Myocyte (in vitro differentiated cells): Measurements from ENCODE around the gene BRAF. TPM values are rescaled to one million over a fixed set of nuclear protein-coding genes. Genes with fewer than 3 reads are reported as not detected.
"Not testable (repeated sequence)": the region's sequence is repeated elsewhere in the genome, so short reads cannot be mapped to it uniquely, and the experiment has no call there.

ENCODE experiments used
- DNase-seq: peaks from one replicate; pipeline ENCODE4 v3.0.0-alpha.2; 2012; ENCODE audit warnings: low read depth
- total RNA-seq: library from RNA; depleted of rRNA; stranded (reverse); fragments of >200 nt; gene quantifications from 2 replicates; pipeline ENCODE4 v1.2.3, GENCODE V29; 2014

The BRAF gene
- total RNA-seq, 1 donor from 2014 or later, result 18.1 TPM

DNA sequence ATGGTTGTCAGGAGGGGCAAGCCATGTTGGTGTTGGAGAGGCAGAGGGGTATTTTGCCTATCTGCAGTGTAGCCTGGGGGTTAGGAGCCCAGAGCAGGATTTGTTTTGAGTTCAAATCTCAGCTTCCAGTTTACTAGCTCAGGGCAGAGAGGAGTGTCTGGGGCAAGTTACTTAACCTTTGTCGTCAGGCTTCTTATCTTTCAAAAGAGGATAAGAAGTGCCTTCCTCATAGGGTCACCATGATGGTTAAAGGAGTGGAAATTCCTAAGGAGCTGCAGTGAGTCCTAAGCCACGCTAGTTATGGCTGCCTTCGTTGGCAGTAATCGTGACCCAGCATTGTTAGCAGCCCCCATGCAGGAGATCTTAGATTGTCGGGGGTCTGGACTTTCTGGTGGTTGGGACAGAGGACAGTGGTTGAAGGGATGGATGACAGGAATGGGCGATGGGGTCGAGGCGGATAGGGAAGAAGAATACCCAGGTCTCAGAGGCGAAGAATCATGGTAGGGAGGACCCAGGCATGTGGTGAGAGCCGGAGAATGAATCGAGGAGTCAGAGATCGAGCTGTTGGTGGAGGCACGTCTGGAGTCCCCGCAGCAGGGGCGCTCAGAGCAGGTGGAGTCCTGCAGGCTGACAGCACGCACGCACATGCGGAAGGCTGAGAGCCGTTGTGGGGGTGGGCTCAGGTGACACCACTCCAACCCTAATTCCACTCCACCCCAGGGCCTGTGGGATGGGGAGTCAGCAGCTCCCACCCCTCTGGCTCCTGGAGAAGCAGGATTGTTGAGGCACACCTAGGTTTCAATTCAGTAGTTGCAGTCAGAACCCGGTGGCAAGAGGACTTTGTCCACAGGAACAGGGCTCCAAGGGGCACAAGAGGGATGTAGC lies 240.4 kb downstream of the BRAF start:
- DNase-seq, result no peak

DNA sequence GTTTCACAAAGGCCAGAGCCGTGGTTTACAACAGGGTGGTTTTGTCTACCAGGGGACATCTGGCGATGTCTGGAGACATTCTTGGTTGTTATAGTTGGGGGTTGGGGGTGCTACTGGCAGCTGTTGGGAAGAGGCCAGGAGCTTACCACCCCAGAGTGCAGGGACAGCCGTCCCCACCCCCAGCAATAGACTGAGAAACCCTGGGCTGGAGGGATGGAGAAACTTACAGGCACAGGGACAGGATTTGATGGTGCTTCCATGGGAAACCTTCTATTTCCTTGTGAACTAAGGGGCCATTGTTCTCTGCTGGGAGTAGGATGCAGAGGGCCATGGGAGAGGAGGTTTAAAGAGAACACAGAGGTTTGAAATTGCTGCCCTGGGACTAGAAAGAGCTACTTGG lies 241.1 kb downstream of the BRAF start:
- DNase-seq, result peak; percentile 82

DNA sequence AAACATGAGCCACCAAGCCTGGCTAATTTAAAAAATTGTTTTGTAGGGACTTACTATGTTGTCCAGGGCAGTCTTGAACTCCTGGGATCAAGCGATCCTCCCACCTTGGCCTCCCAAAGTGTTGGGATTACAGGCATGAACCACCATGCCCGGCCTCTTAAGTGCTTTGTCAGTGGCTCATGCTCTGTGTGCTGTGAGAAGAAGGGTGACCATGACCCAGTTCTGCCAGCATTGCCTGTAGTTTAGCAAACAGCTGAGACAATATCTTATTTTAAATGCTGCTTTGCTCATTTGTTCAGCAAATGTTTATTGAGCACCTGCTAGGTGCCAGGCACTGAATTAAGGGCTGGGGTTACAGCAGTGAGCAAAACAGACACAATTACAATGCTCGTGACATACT lies 243.0 kb downstream of the BRAF start:
- DNase-seq, result peak; percentile 17

DNA sequence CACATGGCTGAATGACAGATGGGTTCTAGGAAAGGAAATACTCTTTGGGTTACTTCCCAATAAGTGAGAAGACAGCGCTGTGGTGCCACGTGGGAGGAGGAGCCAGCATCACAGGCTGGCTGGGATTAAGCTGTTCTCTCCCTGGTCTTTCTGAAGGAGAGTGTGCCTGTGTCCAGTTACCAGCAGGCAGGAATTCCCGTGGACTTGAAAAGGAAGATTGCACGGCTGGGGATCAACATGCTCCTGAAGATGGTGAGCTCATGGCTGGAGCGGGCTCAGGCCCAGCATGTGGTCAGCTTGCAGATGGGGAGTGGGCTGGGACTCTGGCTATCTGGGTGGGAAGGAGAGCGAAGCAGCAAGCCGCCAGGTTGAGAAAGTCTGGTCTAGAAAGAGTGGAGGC lies 243.8 kb downstream of the BRAF start:
- DNase-seq, result no peak

DNA sequence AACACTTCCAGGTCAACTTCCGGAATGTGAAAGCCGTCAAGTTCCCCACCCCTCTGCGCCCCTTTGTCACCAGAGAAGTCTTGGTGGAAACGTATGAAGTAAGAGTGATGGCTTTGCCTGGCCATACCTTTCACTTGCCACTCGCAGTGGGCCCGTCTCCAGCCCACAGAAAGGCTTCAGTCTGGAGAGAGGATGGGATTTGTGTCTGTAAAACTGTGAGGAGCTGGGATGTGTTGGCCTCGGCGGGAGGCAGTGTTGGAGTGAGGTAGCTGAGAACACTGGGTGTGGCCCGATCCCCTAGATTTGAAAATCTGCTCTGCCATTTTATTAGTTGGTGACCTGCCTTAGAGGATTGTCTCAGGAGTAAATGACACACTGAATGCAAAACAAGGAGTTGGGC lies 245.5 kb downstream of the BRAF start:
- no peak for DNase-seq

DNA sequence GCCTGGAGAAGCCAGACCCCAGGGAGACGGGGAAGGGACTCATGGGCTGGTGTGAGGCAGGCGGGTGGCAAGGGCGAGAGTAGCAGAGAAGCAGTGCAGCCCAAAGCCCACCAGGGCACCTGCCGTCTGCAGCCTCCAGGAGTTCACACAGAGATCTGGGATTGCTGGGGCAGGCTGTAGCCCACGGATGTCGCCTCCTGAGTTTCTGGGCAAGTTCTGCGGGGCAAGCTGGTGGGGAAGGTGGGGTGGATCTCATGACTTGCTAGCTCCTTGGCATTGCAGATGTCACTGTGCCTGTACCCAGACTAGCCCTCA lies 246.0 kb downstream of the BRAF start:
- DNase-seq, result no peak

DNA sequence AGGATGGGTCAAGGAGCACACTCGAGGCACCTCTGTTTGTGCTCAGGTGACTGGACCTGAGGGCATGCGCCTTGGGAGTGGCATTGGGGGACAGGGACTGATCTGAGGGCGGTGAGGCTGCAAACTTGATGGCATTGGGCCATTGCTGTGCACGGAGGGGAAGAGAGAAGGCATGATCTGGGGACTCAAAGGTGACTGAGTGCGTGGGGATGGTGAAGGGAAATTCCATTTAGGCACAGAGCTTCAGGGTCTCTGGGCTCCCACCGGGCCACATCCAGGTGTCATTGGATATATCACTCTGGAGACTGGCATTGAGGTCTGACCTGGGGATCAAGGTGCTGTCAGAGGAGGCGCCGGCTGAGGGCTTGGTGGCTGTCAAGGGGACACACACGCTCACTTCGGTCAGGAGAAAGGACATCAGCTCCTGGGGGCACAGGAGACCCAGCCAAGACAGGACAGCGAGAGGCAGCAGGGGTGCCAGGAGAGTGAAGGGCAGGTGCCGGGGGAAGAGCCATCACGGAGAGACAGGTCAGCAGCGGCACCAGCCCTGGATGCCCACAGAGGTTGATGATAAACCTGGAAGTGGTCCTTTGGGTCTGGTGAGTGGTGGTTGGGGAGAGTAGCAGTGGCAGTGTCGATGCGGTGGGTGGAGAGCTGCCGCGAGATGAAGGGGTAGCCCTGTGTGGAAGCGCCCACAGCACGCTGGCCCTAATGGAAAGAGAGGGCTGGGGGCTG lies 246.5 kb downstream of the BRAF start:
- no peak for DNase-seq

DNA sequence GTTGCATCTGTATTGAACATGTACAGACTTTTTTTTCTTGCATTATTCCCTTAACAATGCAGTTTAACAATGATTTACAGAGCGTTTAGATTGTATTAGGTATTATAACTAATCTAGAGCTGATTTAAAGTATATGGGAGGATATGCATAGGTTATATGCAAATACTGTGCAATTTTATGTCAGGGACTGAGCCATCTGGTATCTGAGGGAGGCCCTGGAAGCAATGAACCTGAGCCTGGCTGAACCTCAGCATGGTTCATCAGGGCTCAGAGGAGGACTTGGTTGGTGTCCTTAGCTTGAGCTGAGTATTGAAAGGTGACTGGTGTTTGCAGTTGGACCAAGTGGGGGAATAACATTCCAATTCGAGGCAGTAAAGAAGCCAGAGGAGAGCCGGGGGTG lies 247.2 kb downstream of the BRAF start:
- DNase-seq, result no peak

DNA sequence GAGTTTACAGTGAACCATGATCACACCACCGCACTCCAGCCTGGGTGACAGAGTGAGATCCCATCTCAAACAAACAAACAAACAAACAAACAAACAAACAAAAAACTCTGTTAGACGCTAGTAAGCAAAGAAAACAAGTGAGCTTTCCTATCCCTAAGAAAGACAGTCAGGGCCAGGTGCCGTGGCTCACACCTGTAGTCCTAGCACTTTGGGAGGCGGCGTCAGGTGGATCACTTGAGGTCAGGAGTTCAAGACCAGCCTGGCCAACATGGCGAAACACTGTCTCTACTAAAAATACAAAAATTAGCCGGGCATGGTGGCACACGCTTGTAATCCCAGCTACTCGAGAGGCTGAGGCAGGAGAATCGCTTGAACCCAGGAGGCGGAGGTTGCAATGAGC lies 247.8 kb downstream of the BRAF start:
- DNase-seq, result not testable (repeated sequence)

DNA sequence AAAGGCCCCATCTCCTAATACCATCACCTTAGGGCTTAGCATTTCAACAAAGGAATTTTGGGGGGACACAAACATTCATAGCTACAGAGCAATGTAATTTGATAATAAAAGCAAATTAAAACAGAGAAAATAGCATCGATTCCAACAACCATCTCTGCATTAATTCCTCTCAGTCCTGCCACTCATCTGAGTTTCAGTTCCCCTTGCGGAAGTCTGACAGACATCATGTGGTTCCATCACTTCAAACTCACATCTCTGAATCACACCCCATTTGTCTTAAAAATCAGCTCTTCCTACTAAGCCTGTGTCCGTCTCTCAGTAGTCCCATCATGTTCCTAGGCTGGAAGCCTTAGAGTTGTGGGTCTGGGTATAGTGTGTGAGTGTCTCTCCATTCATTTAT lies 248.4 kb downstream of the BRAF start:
- DNase-seq, result no peak

DNA sequence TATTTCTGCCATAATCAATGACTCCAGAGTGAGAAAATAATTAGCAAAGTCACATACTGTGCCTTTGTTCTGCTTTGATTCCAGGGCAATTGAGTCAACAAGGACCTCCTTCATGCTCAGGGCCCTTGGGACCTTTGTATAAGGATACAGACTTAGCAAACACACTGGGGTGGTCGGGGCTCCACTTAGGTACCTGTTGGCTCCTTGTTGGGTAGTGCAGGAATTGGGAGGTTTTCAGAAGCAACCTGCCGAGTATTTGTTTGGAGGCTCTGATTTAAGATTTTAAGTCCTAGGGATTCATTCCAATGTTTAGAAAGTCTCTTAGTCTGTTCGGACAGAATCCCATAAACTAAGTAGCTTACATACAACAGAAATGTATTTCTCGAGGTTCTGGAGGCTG lies 249.0 kb downstream of the BRAF start:
- no peak for DNase-seq

DNA sequence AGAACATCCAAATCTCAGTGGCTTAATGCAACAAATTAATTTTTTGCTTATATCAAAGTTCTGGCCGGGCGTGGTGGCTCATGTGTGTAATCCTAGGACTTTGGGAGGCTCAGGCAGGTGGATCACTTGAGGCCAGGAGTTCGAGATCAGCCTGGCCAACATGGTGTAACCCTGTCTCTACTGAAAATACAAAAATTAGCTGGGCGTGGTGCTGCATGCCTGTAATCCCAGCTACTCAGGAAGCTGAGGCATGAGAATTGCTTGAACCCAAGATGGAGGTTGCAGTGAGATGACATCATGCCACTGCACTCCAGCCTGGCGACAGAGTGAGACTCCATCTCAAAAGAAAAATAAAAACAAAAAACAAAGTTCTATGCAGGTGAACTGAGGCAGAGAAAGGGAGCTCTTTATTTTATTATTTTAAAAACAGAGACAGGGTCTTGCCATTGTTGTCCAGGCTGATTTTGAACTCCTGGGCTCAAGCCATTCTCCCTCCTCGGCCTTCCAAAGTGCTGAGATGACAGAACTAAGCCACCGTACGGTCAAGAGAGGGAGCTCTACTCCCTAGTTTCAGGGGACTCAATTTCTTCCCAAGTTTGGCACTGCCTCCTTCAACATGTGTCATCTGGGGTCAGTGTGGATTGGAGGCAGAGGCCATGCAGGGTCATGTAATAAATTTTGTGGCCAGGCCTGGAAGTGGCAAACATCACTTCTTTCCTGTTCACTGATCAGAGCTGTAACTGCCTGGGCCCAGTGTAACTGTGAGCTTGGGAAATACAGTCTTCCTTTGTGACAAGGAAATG lies 249.6 kb downstream of the BRAF start:
- peak; percentile 91 for DNase-seq

DNA sequence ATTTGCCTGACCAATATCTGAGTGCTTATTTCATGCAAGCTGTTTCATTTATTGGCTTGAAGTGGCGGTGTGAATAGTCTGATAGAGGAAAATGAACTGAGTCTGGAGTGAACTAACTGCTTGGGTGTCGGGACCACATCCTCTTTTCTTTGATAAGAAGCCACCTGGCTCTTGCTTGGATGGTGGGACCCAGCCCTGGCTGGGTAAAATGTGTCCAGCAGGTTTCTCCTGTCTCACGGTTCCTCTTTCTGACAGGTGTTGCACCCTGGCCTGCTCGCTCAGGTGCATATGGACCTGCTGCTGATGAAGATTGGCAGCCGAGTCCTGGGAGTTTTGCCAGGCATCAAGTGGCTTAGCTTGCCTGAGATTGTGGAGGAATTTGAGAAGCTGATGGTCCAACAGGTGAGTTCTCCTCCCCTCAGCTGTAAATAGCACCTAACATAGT lies 250.4 kb downstream of the BRAF start:
- no peak for DNase-seq

DNA sequence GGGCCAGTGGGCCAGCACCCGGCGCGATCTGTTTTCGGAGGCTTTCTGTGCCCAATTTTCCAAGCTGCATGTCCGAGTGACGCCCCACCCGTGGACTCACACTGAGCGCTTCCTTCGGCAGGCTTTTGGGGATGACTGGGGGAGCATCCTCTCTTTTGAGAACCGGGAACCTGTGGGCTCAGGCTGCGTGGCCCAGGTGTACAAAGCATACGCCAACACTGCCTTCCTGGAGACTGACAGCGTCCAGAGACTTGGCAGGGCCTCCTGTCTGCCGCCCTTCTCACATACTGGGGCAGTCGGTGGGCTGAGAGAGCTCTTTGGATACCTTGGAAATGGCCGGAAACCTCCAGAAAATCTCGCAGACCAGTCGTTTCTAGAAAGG lies 251.0 kb downstream of the BRAF start:
- no peak for DNase-seq

DNA sequence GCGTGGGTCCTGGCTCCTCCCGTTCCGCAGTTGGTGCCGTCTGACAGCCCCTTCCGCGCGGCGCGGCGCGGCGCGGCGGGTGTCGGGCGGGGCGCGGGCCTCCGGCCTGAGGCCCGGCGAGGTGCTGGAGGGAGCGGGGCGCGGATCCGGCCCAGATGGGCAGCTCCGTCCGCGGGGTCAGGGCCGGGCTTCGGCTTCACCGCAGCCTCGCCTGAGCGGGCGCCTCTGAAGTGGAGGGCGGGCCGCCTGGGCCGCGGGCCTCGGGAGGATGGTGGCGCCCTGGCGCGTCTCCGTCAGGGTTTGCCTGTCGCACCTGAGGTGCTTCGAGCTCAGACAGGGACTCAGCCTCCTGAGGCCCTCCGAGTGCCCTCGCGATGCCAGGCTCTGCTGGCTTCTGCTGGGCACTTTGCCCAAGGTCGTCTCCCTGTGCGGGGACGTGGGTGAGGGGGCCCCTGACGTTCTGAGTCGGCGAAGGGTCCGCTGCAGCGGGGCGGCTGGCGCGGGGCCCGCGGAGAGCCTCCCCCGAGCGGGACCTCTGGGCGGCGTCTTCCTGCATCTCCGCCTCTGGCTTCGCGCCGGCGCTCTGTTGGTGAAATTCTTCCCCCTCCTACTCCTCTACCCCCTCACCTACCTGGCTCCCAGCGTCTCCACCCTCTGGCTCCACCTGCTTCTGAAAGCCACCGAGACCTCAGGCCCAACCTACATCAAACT lies 251.5 kb downstream of the BRAF start:
- peak; percentile 24 for DNase-seq

DNA sequence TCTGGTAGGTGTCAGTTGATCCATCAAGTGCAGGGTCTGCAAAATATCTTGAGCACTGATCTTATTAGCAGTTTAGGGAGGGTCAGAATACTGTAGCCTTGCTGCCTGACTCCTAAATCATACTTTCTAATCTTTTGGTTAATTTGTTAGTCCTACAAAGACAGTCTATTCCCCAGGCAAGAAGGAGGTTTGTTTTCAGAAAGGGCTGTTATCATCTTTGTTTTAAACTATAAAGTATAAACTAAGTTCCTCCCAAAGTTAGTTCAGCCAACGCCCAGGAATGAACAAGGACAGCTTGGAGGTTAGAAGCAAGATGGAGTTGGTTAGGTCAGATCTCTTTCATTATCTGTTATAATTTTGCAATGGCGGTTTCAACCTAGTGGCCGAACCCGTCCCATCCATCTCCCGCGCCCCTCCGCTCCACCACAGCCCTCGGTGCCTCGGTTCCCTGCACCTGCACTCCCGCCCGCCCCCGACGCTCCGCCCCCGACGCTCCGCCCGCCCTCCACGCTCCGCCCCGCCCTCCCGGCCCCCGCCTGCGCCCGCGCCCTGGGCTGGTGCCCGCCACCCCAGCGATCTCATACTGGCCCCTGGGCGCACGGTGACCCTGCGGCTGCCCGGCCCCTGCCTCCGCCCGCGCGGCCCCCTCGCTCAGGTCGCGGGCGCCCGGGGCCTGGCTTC lies 252.2 kb downstream of the BRAF start, which contains the start of gene ADCK2:
ADCK2 (plus strand) TSS at position 564 of the 681 bp plus-strand sequence. CDS start 386 bp downstream, outside the sequence.
- peak; percentile 53 for DNase-seq

DNA sequence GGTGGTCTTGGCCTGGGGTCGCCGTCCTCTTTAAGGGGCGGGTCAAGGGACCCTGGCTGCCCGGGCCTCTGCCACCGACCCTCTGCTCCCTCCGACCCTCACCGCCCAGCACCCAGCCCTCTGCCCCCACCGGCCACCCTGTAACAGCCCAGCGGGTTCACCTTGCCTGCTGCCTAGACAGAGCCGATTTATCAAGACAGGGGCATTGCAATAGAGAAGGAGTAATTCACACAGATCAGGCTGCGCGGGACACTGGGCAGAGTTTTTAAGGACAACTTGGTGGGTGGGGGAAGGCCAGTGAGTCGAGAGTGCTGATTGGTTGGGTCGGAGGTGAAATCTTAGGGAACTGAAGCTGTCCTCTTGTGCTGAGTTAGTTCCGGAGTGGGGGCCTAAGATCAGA lies 252.8 kb downstream of the BRAF start:
- DNase-seq, result no peak

DNA sequence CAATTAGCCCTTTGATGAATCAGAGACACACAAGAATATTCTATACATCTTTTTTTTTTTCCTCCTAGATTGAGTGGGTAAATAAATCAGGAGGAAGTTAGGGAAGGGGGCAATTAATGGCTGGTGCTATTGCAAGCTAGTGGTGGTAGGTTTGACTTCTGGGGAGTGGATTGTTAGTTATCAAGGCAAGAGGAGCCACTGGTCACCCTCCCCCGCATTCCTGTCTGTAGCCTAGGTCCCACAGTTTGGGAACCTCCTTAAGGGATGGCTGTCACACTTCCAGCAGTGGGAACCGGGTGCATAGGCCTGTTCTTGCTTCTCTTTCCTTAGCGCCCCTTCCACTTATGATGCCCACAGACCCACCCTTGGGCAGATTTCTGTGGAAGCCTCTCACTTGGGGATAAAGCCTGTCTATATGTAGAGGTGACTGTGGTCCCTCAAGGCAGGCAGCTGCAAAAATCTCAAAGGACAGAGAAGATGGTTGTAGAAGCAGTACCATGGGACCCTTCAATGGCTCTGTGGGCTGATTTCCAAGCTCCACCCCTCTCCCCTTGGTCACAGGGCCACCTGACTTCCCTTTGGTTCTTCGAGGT lies 254.3 kb downstream of the BRAF start:
- no peak for DNase-seq

DNA sequence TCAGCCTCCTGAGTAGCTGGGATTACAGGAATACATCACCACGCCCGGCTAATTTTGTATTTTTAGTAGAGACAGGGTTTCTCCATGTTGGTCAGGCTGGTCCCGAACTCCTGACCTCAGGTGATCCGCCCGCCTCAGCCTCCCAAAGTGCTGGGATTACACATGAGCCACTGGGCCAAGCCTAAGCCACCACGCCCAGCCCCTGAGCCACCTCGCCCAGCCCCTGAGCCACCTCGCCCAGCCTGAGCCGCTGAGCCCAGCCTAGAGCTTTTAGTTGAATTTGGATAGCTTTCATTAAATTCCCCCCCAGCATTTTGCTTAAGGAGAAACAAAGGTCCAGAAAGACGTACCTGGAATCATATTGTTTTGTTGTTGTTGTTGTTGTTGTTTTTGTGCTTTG lies 254.9 kb downstream of the BRAF start:
- DNase-seq, result not testable (repeated sequence)

DNA sequence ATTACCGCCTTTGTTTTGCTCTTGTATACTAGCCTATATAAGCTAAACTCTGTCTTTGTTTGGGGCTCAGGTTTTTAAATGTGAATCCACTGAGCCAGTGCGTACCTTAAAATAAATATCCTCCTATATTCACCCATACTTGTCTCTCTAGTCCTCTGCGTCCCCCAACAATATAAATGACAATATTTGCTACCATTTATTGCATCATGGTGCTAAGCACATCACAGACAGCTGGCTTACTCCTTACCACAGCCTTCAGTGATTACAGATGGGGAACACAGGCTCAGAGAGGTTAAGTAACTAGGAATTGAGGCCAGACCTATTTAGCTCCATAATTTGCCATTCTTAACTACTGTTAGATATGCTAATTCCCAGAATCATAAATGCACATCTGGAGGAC lies 255.4 kb downstream of the BRAF start:
- no peak for DNase-seq
